GM21390 (cell line): ENCODE results near the gene APOC3.

Experiments
- ATAC-seq: cut with Tn5 transposase; IDR thresholded peaks from one replicate; pipeline ENCODE4 v1.9.1; 2021; ENCODE audit not compliant: unreplicated experiment

Gene APOC3

GRCh38 chr11:116871248-116871647 is 41.5 kb downstream of the APOC3 start:
- ATAC-seq: no peak

GRCh38 chr11:116873381-116873780 is 43.7 kb downstream of the APOC3 start:
- no peak for ATAC-seq

GRCh38 chr11:116874251-116874650 is 44.5 kb downstream of the APOC3 start:
- ATAC-seq: no peak

GRCh38 chr11:116875194-116875593 is 45.5 kb downstream of the APOC3 start:
- no peak for ATAC-seq

- ATAC-seq: no peak
Observed at GRCh38 chr11:116876656-116877055, 46.9 kb downstream of the APOC3 start.

- no peak for ATAC-seq
Observed at GRCh38 chr11:116879800-116880625, 50.3 kb downstream of the APOC3 start.

- no peak for ATAC-seq
Observed at GRCh38 chr11:116881143-116881542, 51.4 kb downstream of the APOC3 start.

GRCh38 chr11:116882386-116882785 is 52.7 kb downstream of the APOC3 start:
- no peak for ATAC-seq
